ENCODE data around the gene TTC12.

DNA sequence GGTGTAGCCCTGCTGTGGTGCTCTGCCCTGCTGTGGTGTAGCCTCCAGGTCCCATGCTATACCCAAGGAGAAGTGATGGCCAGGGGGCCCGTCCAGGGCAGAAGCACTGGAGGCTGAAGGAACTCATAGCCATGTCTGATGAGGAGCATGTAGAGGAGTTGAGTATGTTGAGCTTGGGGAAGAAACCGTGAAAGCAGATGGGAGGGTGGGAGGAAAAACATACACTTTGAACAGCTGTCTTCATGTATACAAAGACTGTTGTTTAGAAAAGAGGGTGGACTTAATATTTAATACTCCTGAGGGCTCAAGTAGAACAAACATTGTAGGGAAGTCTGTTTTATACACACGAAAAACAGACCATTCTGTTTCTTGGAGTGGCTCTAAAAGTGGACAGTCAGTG is 26.6 kb upstream of the TTC12 start:
- TF ChIP-seq, protein P1, sequence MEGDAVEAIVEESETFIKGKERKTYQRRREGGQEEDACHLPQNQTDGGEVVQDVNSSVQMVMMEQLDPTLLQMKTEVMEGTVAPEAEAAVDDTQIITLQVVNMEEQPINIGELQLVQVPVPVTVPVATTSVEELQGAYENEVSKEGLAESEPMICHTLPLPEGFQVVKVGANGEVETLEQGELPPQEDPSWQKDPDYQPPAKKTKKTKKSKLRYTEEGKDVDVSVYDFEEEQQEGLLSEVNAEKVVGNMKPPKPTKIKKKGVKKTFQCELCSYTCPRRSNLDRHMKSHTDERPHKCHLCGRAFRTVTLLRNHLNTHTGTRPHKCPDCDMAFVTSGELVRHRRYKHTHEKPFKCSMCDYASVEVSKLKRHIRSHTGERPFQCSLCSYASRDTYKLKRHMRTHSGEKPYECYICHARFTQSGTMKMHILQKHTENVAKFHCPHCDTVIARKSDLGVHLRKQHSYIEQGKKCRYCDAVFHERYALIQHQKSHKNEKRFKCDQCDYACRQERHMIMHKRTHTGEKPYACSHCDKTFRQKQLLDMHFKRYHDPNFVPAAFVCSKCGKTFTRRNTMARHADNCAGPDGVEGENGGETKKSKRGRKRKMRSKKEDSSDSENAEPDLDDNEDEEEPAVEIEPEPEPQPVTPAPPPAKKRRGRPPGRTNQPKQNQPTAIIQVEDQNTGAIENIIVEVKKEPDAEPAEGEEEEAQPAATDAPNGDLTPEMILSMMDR (IDR thresholded peaks at IDR 0.05), result no peak
- no peak for TF ChIP-seq POLR2A (IDR thresholded peaks at IDR 0.05)
- TF ChIP-seq EP300 (IDR thresholded peaks at IDR 0.05), result no peak
